OCI-LY7 (cell line): Measurements from ENCODE around the gene NOBOX. TPM values are rescaled to one million over a fixed set of nuclear protein-coding genes. Genes with fewer than 3 reads are reported as not detected.
"Not testable (repeated sequence)": the region's sequence is repeated elsewhere in the genome, so short reads cannot be mapped to it uniquely, and the experiment has no call there.

Experiments used
- BruUV-seq: library from RNA; stranded (reverse); fragments of 400-500 nt; replicated peaks from 2 replicates; lab custom pipeline; 2021; lab: Mats Ljungman, UMichigan
- CTCF ChIA-PET: fragments of 300-600 bp; sonication (Branson Sonifier 250); formaldehyde crosslinking; loops from one replicate; lab custom pipeline; 2022; ENCODE audit warnings: antibody characterized with exemption; ENCODE audit not compliant: unreplicated experiment; lab: Charles Lee
- POLR2A ChIA-PET: fragments of 300-600 bp; sonication (Branson Sonifier 250); formaldehyde crosslinking; loops from one replicate; lab custom pipeline; 2022; ENCODE audit warnings: antibody characterized with exemption; lab: Charles Lee
- DNase-seq: peaks from one replicate; pipeline ENCODE4 v3.0.0-alpha.2; 2015; ENCODE audit warnings: low spot score
- H2AFZ ChIP-seq: fragments of 200-600 bp; sonication (generic), shearing (Covaris generic); 2 replicates; pipeline ENCODE4 v1.6.1; 2014; ENCODE audit warnings: mild to moderate bottlenecking, antibody characterized with exemption, low read length, moderate library complexity
- H3K27ac ChIP-seq: fragments of 200-600 bp; sonication (generic); 2 replicates; pipeline ENCODE4 v1.5.1; 2014; ENCODE audit warnings: mixed run types, low read depth, mild to moderate bottlenecking, moderate library complexity, low read length, inconsistent platforms; ENCODE audit not compliant: poor library complexity, severe bottlenecking
- H3K36me3 ChIP-seq: fragments of 200-600 bp; sonication (generic); 2 replicates; pipeline ENCODE4 v1.6.1; 2014; ENCODE audit warnings: mild to moderate bottlenecking, antibody characterized with exemption, low read length, moderate library complexity, mixed read lengths; ENCODE audit not compliant: insufficient read depth
- H3K4me1 ChIP-seq: fragments of 200-600 bp; sonication (generic); 2 replicates; pipeline ENCODE4 v1.5.1; 2014; ENCODE audit warnings: mild to moderate bottlenecking, low read length; ENCODE audit not compliant: insufficient read depth, poor library complexity, severe bottlenecking
- H3K4me2 ChIP-seq: fragments of 200-600 bp; sonication (generic); 2 replicates; pipeline ENCODE4 v1.6.1; 2014; ENCODE audit warnings: mild to moderate bottlenecking, low read length
- H3K4me3 ChIP-seq: fragments of 200-600 bp; sonication (generic); 2 replicates; pipeline ENCODE4 v1.5.1; 2014; ENCODE audit warnings: mild to moderate bottlenecking, low read depth, low read length; ENCODE audit not compliant: poor library complexity, severe bottlenecking
- H3K79me2 ChIP-seq: fragments of 200-600 bp; sonication (generic); 2 replicates; pipeline ENCODE4 v1.6.1; 2016; ENCODE audit warnings: low read depth, mild to moderate bottlenecking, low read length, moderate library complexity, mixed read lengths; ENCODE audit not compliant: insufficient read depth
- H3K9me2 ChIP-seq: fragments of 200-600 bp; sonication (generic); 2 replicates; pipeline ENCODE4 v1.6.1; 2016; ENCODE audit warnings: mild to moderate bottlenecking, low read length, mixed read lengths; ENCODE audit not compliant: insufficient read depth
- H3K9me3 ChIP-seq: fragments of 200-600 bp; sonication (generic); 2 replicates; pipeline ENCODE4 v1.6.1; 2014; ENCODE audit warnings: mild to moderate bottlenecking, mixed run types, low read length, mixed read lengths
- H4K20me1 ChIP-seq: fragments of 200-600 bp; sonication (generic); 2 replicates; pipeline ENCODE4 v1.6.1; 2014; ENCODE audit warnings: mild to moderate bottlenecking, antibody characterized with exemption, low read length, moderate library complexity, mixed read lengths; ENCODE audit not compliant: insufficient read depth
- EZH2phosphoT487 ChIP-seq: fragments of 200-600 bp; sonication (generic); IDR thresholded peaks from 2 replicates; pipeline ENCODE4 v1.6.1; 2018; ENCODE audit warnings: low read depth, borderline replicate concordance, mild to moderate bottlenecking, mixed run types, antibody characterized with exemption, low read length, moderate library complexity, mixed read lengths
- intact Hi-C: fragments of 100-400 bp; cut with micrococcal nuclease; formaldehyde crosslinking; loops from one replicate; pipeline ENCODE4 v1.10.0; 2022; ENCODE audit not compliant: unreplicated experiment
- total RNA-seq, 2 experiments: library from RNA; depleted of rRNA in 1 of 2; stranded (reverse); fragments of >200 nt in 1 of 2; shearing (Covaris generic) in 1 of 2; gene quantifications; 2 replicates each; pipeline ENCODE4 v1.2.3, GENCODE V29; 2014 to 2022
- TF ChIP-seq, protein P1 (sequence below): fragments of 200-600 bp; sonication (generic); conservative IDR thresholded peaks from 2 replicates; pipeline ENCODE4 v1.5.1; 2014; ENCODE audit warnings: mild to moderate bottlenecking, antibody characterized with exemption, low read length, moderate library complexity, mixed read lengths

The NOBOX gene
- total RNA-seq, 2 experiments from 2014 or later, result not detected

DNA sequence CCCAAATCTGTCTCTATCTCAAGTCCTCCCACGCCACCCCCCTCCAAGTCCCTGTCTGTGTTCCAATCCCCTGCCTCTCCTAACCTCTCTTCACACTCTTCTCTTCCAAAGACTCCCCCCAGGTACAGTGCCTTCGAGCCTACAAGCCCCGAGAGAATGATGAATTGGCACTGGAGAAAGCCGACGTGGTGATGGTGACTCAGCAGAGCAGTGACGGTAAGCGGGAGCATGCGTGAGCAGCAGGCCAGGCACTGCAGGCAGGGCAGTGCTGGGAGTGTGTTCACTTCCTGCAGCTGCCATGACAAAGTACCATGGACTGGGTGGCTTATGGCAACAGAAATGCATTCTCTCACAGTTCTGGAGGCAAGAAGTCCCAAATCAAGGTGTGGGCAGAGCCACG lies 24.8 kb downstream of the NOBOX start:
- intact Hi-C loops, result no loop called here
- Histone ChIP-seq H3K36me3 (no peaks in the 10 kb centered on the region), H3K4me1 (no peaks in the 10 kb centered on the region), H3K4me3 (no peak overlapping the region), H3K4me2 (no peak overlapping the region), H3K9me2 (no peaks in the 10 kb centered on the region), H3K79me2 (no peaks in the 10 kb centered on the region), H3K27ac (no peak overlapping the region), H2AFZ (no peak overlapping the region), H4K20me1 (no peaks in the 10 kb centered on the region), H3K9me3 (no peaks in the 10 kb centered on the region)
- POLR2A ChIA-PET, result no interaction called here
- CTCF ChIA-PET, result no interaction called here
- no peak for DNase-seq
- no TSS peak for BruUV-seq
- TF ChIP-seq, protein P1, sequence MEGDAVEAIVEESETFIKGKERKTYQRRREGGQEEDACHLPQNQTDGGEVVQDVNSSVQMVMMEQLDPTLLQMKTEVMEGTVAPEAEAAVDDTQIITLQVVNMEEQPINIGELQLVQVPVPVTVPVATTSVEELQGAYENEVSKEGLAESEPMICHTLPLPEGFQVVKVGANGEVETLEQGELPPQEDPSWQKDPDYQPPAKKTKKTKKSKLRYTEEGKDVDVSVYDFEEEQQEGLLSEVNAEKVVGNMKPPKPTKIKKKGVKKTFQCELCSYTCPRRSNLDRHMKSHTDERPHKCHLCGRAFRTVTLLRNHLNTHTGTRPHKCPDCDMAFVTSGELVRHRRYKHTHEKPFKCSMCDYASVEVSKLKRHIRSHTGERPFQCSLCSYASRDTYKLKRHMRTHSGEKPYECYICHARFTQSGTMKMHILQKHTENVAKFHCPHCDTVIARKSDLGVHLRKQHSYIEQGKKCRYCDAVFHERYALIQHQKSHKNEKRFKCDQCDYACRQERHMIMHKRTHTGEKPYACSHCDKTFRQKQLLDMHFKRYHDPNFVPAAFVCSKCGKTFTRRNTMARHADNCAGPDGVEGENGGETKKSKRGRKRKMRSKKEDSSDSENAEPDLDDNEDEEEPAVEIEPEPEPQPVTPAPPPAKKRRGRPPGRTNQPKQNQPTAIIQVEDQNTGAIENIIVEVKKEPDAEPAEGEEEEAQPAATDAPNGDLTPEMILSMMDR, result no peak
- no peak for TF ChIP-seq EZH2phosphoT487

DNA sequence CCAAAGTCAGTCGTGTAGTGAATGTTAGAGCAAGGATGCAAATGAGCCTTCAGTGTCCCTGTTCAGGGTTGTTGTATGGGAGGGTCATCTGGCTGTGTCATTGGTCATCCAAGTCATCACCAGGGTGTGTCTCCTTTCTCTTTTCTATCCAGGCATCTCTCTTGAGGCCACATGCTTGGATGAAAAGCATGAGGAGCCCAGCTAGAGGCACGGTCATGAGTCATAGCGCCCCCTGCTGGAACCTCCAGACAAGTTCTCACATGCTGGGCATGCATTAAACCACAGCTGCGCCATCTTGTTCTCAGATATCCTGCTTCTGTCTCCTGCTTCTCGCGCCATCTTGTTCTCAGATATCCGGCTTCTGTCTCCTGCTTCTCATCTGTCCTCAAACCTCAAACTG lies 34.3 kb downstream of the NOBOX start:
- H2AFZ ChIP-seq, H3K9me2 ChIP-seq, H4K20me1 ChIP-seq, H3K36me3 ChIP-seq, POLR2A ChIA-PET, CTCF ChIA-PET, H3K4me2 ChIP-seq, H3K9me3 ChIP-seq, H3K4me3 ChIP-seq, BruUV-seq, H3K27ac ChIP-seq, H3K79me2 ChIP-seq, DNase-seq, H3K4me1 ChIP-seq, intact Hi-C loops: not testable (repeated sequence)

DNA sequence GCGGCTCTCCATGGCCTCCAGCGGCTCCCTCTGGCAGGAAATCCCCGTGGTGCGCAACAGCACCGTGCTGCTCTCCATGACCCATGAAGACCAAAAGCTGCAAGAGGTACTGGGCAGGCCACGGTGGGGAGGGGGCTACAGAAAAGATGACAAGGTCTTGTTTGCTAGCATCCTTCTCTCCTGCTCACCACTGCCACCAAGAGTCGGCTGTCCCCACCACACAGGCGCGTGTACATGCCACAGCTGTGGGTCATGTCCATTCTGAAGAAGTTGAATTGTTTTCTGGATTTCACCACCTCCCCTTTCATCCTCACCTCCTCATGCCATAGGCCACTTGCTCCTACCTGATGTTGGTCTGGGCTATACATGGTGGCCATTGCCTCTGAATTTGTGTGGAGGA lies 36.2 kb downstream of the NOBOX start:
- H3K4me1 ChIP-seq, intact Hi-C loops, H3K27ac ChIP-seq, H3K4me2 ChIP-seq, H3K36me3 ChIP-seq, H2AFZ ChIP-seq, H3K79me2 ChIP-seq, BruUV-seq, DNase-seq, H3K4me3 ChIP-seq, H4K20me1 ChIP-seq, H3K9me2 ChIP-seq, H3K9me3 ChIP-seq, POLR2A ChIA-PET, CTCF ChIA-PET: not testable (repeated sequence)

DNA sequence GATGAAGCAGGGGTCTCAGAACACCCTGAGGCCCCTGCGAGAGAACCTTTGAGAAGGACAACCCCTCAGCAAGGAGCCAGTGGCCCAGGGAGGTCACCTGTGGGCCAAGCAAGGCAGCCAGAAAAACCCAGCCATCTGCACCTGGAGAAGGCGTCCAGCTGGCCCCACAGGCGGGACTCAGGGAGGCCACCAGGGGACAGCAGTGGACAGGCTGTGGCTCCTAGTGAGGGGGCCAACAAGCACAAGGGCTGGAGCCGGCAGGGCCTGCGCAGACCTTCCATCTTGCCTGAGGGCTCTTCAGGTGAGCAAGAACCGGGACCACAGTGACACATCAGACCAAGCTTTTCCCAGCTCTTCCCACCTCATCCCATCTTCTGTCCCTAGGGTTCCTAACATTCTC lies 38.0 kb downstream of the NOBOX start:
- POLR2A ChIA-PET, result not testable (repeated sequence)

DNA sequence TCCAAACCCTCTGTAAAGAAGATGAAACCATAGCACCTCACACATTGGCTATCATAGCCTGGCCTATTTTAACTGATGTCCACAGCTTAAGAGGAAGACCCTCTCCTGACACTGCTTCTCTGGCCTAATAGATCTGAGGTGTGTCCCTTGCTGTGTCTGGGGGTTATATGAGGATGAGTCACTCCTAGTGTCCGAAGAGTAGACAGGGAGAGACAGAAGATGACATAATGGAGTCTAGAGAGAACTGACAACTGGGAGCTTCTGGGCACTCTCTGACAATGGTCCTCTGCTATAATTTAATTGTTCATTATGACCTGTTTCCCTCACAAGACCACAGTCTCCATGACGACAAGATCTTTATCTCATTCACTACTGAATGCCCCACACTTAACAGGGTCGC lies 41.4 kb downstream of the NOBOX start:
- H3K79me2 ChIP-seq, H3K36me3 ChIP-seq, H2AFZ ChIP-seq, BruUV-seq, H3K4me3 ChIP-seq, CTCF ChIA-PET, H4K20me1 ChIP-seq, H3K9me3 ChIP-seq, H3K4me2 ChIP-seq, H3K9me2 ChIP-seq, H3K27ac ChIP-seq, DNase-seq, H3K4me1 ChIP-seq, intact Hi-C loops, POLR2A ChIA-PET: not testable (repeated sequence)

More for the DNA sequence above, 38.0 kb downstream of the NOBOX start:
- H4K20me1 ChIP-seq, H3K4me3 ChIP-seq, intact Hi-C loops, H3K9me3 ChIP-seq, CTCF ChIA-PET, H3K4me2 ChIP-seq, H2AFZ ChIP-seq, H3K9me2 ChIP-seq, BruUV-seq, H3K36me3 ChIP-seq, DNase-seq, H3K79me2 ChIP-seq, H3K27ac ChIP-seq, H3K4me1 ChIP-seq: not testable (repeated sequence)

DNA sequence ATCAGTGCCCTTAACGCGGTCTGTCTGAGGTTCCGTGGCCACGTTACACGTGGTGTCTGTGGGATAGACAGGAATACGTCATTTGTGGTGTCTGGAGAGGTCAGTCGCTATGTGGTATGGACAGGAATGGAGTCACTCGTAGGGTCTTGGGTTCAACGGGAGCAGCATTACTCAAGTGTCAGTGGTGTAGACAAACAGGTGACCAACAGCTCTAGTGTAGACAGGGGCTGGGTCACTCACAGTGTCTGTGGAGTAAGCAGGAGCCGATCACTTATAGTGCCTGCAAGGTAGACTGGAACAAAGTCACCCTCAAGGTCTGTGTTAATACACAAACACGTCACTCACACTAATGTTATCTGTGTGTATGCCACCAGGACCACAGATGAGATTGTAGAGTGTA lies 46.6 kb downstream of the NOBOX start:
- H4K20me1 ChIP-seq, intact Hi-C loops, H3K4me3 ChIP-seq, BruUV-seq, H3K9me3 ChIP-seq, H2AFZ ChIP-seq, H3K4me2 ChIP-seq, CTCF ChIA-PET, H3K9me2 ChIP-seq, H3K36me3 ChIP-seq, H3K27ac ChIP-seq, DNase-seq, H3K79me2 ChIP-seq, POLR2A ChIA-PET, H3K4me1 ChIP-seq: not testable (repeated sequence)
